ENCODE data around the gene XKR7. TPM values are rescaled to one million over a fixed set of nuclear protein-coding genes. Genes with fewer than 3 reads are reported as not detected.
A peak's percentile ranks its signal among the peaks of the same experiment; 100 is the strongest.

XKR7 gene
- total RNA-seq, 2 experiments from 2014 or later: 0.04 TPM

DNA sequence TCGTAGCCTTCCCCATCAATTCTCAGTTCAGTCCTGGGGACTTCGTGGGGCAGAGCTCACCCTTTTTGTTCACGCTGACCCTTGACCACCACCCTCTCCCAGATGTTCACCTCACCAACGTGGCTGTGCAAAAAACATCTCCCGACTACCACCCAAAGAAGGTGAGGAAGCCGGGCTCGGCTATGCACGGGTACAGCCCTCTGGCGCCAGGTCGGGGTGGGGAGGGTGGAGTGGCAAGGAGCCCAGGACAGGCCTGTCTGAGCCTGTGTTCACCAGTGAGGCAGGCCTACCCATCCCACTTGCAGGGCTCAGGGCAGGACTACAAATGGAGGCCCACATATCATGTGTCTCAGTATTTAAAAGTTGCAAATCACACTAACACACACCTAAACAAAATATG, 34.3 kb upstream of the XKR7 start:
- H3K36me3 Mint-ChIP-seq: no peaks in the 10 kb centered on the region
- H3K4me3 Mint-ChIP-seq: no peak overlapping the region
- H3K27ac Mint-ChIP-seq: no peak overlapping the region
- H3K9me3 Mint-ChIP-seq: no peaks in the 10 kb centered on the region
- no peaks in the 10 kb centered on the region for H3K4me1 Mint-ChIP-seq
- no peak for DNase-seq
- peaks cover 7% of the 10 kb centered on the region for H3K27me3 Mint-ChIP-seq

DNA sequence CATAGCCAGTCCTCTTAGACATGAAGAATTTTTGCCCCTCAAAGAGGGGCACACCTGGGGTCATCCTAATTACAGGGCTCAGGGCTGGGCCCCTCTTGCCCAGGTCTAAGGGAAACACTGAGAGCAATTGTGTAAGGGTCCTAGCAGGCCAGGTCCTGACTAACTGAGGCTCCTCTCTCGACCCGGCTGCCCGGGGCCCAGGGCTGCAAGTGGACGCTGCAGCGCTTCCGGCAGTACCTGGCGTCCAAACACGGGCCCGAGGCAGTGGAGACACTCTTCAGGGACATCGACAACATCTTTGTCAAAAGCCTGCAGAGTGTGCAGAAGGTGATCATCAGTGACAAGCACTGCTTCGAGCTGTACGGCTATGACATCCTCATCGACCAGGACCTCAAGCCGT, 33.5 kb upstream of the XKR7 start:
- H3K9me3 Mint-ChIP-seq: no peaks in the 10 kb centered on the region
- H3K4me3 Mint-ChIP-seq: no peak overlapping the region
- H3K27me3 Mint-ChIP-seq: peaks cover 7% of the 10 kb centered on the region
- H3K4me1 Mint-ChIP-seq: no peaks in the 10 kb centered on the region
- no peak for DNase-seq
- no peaks in the 10 kb centered on the region for H3K36me3 Mint-ChIP-seq
- no peak overlapping the region for H3K27ac Mint-ChIP-seq

DNA sequence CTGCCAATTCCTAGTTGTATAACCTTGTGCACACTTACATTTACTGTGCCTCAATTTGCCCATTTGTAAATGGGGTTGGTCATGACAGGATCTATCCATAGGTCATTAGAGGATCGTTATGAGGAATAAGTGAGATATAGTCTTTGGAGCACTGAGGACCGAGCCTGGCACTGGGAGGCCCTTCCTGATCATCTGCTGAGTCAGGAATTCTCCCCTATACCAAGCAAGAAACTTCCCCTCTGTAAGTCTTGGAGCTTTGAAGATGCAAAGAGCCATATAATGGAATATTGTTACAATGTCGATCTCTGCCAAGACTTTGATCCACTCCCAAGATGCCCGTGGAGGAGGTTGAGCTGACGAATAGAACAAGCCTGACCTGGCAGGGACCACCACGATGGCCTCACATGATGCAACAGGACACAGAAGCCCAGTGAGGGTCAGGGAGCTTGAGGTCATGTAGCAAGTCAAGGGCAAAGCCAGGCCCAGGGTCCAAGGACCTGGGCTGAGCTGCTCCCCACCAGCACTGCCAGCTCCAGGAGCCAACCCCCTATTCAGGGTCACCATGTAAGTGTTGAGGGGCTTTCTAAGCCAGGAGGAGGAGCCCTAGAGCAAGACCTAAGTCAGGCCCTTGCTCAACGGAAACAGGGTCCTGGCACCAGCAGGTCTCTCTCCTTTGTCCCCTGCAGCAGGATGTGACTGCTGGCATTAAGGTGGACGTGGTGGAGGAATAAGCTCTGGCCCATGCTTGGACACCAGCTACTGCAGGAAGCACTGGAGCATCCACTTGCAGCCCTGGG, 32.8 kb upstream of the XKR7 start:
- no peak overlapping the region for H3K4me3 Mint-ChIP-seq
- H3K36me3 Mint-ChIP-seq: no peaks in the 10 kb centered on the region
- peaks cover 7% of the 10 kb centered on the region for H3K27me3 Mint-ChIP-seq
- H3K4me1 Mint-ChIP-seq: no peaks in the 10 kb centered on the region
- no peak for DNase-seq
- no peaks in the 10 kb centered on the region for H3K9me3 Mint-ChIP-seq
- H3K27ac Mint-ChIP-seq: no peak overlapping the region

DNA sequence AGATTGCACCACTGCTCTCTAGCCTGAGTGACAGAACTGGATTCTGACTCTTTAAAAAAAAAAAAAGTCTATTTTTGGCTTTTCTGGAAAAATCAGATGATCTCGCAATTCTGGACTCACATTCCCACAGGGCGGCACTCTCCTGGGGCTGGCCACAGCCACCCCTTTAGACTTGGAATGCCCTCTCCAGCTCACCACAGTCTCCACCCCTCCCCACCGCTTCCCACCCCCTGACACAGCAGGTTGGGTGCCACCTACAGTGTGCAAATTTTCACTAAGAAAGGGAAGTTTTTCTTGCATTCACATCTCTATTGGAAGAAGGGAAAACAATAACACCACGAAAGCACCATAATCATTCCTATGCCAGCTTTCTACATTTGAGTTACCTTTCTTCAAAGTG, 31.5 kb upstream of the XKR7 start:
- peaks cover 6% of the 10 kb centered on the region for H3K27me3 Mint-ChIP-seq
- H3K9me3 Mint-ChIP-seq: no peaks in the 10 kb centered on the region
- no peak overlapping the region for H3K27ac Mint-ChIP-seq

DNA sequence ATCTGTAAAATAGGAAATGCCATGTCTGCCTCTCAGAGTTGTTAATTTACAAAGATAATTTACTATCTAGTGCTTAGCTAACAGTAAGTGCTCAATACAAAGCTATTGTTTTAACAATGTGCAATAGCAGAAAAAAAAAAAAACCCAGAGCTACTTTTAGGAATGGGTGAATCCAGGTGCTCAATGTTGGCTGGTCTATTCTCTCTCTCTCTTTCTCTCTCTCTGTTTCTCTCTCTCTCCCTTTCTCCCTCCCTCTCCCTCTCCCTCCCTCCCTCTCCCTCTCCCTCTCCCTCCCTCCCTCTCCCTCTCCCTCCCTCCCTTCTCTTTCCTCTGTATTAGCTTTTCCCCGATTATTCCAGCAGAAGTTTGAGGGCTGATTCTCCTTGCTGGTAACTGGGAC, 30.1 kb upstream of the XKR7 start:
- Mint-ChIP-seq H3K27me3 (no peaks in the 10 kb centered on the region), H3K4me1 (no peaks in the 10 kb centered on the region), H3K4me3 (no peak overlapping the region), H3K36me3 (no peaks in the 10 kb centered on the region), H3K27ac (no peak overlapping the region), H3K9me3 (no peaks in the 10 kb centered on the region)
- DNase-seq: no peak

More for the DNA sequence above, 31.5 kb upstream of the XKR7 start:
- H3K4me1 Mint-ChIP-seq: no peaks in the 10 kb centered on the region
- H3K4me3 Mint-ChIP-seq: no peak overlapping the region
- DNase-seq: no peak
- H3K36me3 Mint-ChIP-seq: no peaks in the 10 kb centered on the region

DNA sequence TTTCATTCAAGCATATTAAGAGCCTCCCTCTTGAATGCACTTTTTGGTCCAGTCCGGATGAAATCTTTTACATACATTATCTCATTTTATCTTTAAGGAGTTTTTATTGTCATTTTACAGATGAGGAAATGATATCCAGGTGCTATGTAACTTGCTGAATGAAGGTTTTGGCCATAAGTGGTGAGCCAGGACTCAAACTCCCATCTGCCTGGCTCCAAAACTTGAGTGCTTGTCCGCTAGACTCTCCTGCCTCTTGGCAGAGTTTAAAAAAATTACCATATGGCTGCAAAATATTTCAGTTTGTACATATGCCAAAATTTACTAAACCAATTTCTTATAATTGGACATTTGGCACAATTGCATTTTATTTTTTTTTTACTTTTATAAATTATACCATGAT, 28.3 kb upstream of the XKR7 start:
- Mint-ChIP-seq H3K27me3 (no peaks in the 10 kb centered on the region), H3K4me3 (no peak overlapping the region), H3K36me3 (peaks cover 2% of the 10 kb centered on the region), H3K27ac (no peak overlapping the region), H3K9me3 (no peaks in the 10 kb centered on the region), H3K4me1 (no peaks in the 10 kb centered on the region)
- DNase-seq: no peak

DNA sequence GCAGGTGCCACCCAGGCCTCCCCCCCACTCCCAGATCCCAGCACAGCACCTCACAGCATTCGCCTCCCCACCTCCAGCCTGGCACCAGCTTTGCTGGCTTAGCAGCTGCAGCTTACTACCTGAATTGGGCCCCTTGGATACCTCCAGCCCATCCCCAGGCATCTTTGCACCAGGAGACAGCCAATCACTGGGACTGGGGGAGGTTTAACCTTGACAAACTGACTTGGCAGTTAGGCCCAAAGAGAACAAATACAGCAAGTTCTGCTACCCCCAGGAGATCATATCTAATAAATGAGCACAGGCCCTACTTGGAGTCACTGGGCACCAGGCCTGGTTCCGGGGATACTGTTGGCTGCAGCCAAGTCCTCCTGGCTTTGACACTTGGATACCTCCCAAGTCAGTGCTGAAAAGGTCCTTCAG, 24.9 kb upstream of the XKR7 start:
- no peaks in the 10 kb centered on the region for H3K9me3 Mint-ChIP-seq
- no peak overlapping the region for H3K27ac Mint-ChIP-seq
- H3K27me3 Mint-ChIP-seq: no peaks in the 10 kb centered on the region
- H3K36me3 Mint-ChIP-seq: peaks cover 6% of the 10 kb centered on the region
- no peak for DNase-seq
- no peaks in the 10 kb centered on the region for H3K4me1 Mint-ChIP-seq
- no peak overlapping the region for H3K4me3 Mint-ChIP-seq

DNA sequence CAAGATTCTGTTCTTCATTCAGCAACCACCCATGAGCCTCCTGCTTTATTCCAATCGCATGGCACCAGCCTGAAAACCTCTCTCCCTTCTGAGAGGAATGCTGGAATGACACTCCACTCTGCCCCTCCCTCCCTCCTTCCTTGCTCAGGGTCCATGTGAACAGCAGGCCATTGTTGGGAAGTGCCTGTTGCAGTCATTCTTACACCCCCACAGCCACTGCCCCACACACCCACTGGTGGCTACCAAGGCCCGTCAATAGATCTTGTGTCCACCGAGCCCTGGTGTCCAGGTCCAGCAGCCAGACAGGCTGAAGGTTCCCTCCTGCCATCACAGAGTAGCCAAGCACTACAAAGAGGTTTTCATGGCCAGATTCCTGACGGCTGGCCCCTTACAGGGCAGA, 22.6 kb upstream of the XKR7 start:
- no peak overlapping the region for H3K4me3 Mint-ChIP-seq
- peaks cover 3% of the 10 kb centered on the region for H3K9me3 Mint-ChIP-seq
- peaks cover 24% of the 10 kb centered on the region for H3K36me3 Mint-ChIP-seq
- no peak overlapping the region for H3K27ac Mint-ChIP-seq
- DNase-seq: no peak
- H3K27me3 Mint-ChIP-seq: no peaks in the 10 kb centered on the region
- H3K4me1 Mint-ChIP-seq: peaks cover 10% of the 10 kb centered on the region

DNA sequence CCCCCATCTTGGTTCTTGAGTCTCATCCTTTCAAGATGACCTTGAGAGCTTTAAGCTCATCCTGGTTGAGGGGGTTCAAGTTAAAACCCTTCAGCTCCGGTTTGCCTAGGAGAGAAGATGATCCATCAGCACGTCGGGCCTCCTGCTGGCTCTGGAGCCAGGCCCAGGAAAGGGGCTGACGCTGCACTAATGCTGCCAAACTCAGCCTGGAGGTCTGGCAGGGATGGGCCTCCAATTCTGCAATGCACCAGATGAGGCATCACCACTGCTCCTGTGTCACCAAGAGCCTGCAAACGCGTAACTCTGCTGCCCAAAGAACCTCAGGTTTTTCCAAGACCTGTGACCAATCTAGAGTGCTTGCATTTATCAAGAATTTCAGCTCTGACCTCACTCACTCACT, 22.2 kb upstream of the XKR7 start:
- no peak overlapping the region for H3K27ac Mint-ChIP-seq
- peaks cover 3% of the 10 kb centered on the region for H3K9me3 Mint-ChIP-seq
- H3K4me3 Mint-ChIP-seq: no peak overlapping the region
- H3K27me3 Mint-ChIP-seq: no peaks in the 10 kb centered on the region
- peaks cover 13% of the 10 kb centered on the region for H3K4me1 Mint-ChIP-seq
- peaks cover 27% of the 10 kb centered on the region for H3K36me3 Mint-ChIP-seq
- DNase-seq: no peak

DNA sequence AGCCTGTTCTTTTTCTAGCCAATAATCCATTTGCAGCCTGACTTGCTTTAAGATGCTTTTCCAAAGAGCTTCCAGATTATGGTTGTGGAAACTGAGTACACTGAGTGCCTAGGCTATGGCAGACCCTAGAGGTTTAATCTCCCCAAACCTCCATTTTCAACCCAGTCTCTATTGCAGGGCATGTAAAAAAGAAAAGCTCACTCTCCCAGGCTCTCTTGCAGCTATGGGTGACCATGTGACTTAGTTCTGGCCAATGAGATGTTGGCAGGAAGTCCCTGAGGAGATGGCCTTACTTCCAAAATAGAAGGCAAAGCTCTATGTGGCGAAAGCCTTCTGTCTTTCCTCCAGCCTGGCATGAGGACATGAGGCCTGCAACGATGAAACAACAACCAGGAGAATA, 19.9 kb upstream of the XKR7 start:
- H3K36me3 Mint-ChIP-seq: peaks cover 34% of the 10 kb centered on the region
- DNase-seq: no peak
- peaks cover 18% of the 10 kb centered on the region for H3K4me1 Mint-ChIP-seq
- no peak overlapping the region for H3K4me3 Mint-ChIP-seq
- no peaks in the 10 kb centered on the region for H3K27me3 Mint-ChIP-seq
- no peak overlapping the region for H3K27ac Mint-ChIP-seq
- peaks cover 3% of the 10 kb centered on the region for H3K9me3 Mint-ChIP-seq

DNA sequence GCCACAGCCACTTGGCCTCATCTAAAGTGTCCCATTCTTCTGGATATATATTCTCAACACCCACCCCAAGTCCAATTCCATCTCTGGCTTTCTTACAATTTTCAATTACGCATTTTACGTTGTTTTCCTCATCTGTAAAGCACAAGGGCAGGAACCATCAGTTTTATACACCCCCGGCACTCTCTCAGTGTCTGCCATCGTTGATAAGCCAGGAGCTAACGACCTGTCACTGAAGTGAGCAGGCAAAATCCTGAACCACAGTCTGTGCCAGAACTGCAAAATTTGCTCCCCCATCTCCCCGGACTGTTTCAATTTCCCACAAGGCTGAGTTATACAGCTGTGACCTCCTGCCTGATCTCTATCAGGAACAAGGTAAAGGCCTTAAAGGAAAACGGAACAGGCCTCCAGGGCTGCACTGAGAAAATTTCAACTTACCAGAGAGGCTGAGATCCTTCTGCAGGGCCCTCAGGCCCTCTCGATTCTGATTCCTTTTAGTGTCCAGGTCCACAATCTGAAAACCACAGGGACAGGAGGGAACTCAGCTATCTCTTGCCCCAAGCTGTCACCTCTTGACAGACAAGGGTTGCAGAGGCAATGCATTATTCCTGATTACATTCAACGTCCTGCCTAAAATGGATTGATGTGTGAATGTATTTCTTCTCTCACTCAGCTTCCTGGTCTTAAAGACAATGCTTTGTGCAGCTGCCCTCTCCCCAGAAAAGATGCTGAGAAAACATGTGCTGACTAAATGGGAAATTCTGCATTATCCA, 17.9 kb upstream of the XKR7 start:
- DNase-seq: no peak
- peaks cover 18% of the 10 kb centered on the region for H3K4me1 Mint-ChIP-seq
- H3K4me3 Mint-ChIP-seq: peak overlapping the region; percentile 96
- peaks cover 3% of the 10 kb centered on the region for H3K9me3 Mint-ChIP-seq
- no peaks in the 10 kb centered on the region for H3K27me3 Mint-ChIP-seq
- no peak overlapping the region for H3K27ac Mint-ChIP-seq
- H3K36me3 Mint-ChIP-seq: peaks cover 33% of the 10 kb centered on the region

DNA sequence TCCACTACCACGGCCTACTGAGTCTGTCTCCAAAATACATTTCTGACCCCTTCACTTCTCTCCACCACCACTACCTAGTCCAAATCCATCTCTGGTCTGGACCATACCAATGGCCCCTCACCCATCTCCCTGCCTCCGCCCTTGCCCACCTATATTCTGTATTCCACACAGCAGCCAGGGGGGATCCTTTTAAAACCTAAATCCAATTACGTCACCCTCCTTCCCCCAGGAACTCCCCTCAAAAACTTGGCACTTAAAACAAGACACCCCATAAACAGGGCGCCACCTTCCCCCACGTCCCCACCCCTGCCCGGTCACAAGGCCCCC, 16.8 kb upstream of the XKR7 start:
- H3K36me3 Mint-ChIP-seq: peaks cover 33% of the 10 kb centered on the region
- no peaks in the 10 kb centered on the region for H3K27me3 Mint-ChIP-seq

DNA sequence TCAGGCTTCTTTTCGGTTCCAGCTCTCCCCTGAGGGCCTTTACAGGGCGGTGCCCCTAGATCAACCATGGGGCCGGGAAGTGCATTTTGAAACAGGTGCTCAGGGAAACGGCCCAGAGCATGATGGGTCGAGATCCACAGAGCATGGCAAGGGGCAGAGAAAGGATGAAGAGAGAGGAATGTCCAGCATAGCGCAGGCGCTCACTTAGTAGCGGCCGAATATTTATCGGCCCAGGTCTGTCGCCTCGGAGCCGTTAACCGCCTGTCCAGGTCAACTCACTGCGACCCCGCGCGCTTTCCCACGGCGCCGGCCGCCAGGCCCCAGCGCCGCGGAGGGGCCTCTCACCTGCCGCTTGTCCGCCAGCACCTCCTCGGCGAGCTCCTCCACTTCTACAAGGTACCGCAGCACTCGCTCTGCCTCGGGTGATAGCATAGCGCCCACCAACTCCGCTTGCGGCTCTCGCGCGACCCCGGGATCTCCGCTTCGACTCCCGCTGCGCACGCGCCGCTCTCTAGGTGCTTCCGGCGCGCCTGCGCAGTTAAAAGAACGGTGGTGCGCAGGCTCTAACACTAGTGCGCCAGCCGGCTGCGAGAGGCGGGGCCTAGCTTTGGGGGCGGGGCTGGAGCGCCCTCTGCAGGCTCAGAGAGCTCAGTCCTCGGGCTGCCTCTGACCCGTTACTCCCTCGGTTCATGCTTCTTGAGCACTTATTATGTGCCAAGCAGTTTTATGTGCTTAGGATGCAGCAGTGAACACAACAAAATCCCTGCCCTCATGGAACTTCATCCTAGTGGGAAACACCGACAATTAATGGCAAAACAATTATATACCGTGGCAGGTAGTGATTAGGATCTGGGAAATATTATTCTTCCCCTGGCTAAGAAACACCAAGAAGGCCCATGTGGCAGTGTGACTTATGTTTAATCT, 16.2 kb upstream of the XKR7 start, which contains the start of gene PDRG1:
PDRG1 (minus strand) TSS at position 517 of the 924 bp plus-strand sequence; CDS start at position 432, 85 bp downstream.
- peaks cover 18% of the 10 kb centered on the region for H3K4me1 Mint-ChIP-seq
- peaks cover 3% of the 10 kb centered on the region for H3K9me3 Mint-ChIP-seq
- peak within 1 kb of the TSS; percentile 94 for H3K27ac Mint-ChIP-seq
- H3K27me3 Mint-ChIP-seq: no peaks in the 10 kb centered on the region
- peak; percentile 97 for DNase-seq
- peaks cover 31% of the 10 kb centered on the region for H3K36me3 Mint-ChIP-seq
- H3K4me3 Mint-ChIP-seq: peak within 1 kb of the TSS; percentile 96

More for the DNA sequence above, 16.8 kb upstream of the XKR7 start:
- Mint-ChIP-seq H3K4me3 (peak overlapping the region; percentile 96), H3K4me1 (peaks cover 18% of the 10 kb centered on the region), H3K9me3 (peaks cover 3% of the 10 kb centered on the region), H3K27ac (peak overlapping the region; percentile 94)
- DNase-seq: no peak

DNA sequence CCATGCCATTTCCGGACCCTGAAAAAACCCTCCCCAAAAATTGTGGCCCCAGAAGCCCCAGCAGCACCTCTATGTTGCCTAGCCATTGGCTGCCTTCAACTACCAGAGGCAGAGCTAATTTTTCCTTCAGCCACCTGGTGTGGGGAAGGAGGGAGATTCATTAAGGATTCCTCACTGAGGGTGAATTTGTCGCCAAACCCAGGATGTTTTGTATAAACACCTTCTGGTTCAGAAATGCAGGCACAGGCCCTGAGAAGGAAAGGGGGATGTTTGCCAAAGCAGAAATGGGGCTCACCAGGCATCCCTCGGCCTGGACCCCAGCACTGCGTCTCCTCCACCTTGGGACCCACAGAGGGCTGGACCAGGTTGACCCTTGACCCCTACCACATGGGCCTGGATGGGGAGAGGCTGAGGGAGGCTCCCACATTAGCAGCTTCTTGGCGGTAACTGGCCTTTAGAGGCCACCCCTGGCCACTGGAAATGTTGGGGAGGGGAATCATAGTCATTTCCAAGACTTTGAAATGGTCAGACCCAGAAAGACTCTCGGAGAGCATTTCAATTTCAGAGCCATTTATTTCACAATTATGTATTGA, 14.3 kb upstream of the XKR7 start:
- Mint-ChIP-seq H3K9me3 (peaks cover 2% of the 10 kb centered on the region), H3K27ac (no peak overlapping the region), H3K36me3 (peaks cover 22% of the 10 kb centered on the region), H3K4me3 (no peak overlapping the region), H3K27me3 (peaks cover 1% of the 10 kb centered on the region), H3K4me1 (peaks cover 18% of the 10 kb centered on the region)
- DNase-seq: no peak

All from activated naive CD8-positive, alpha-beta T cell treated with anti-CD3 and anti-CD28 coated beads for 36 hours (primary cell).